ENCODE data around the gene MICAL1.
A peak's percentile ranks its signal among the peaks of the same experiment; 100 is the strongest.

The MICAL1 gene

GRCh38 chr6:109455437-109456110 is at the start of gene MICAL1:
Gene MICAL1 (minus strand): TSS chr6:109455772. CDS start chr6:109454196, 1,576 bp downstream.
- peak; percentile 61 to 71 for DNase-seq

GRCh38 chr6:109503327-109504224 is 48.0 kb upstream of the MICAL1 start:
- no peak for DNase-seq

- DNase-seq = no peak
Measured at GRCh38 chr6:109498936-109499335, 43.4 kb upstream of the MICAL1 start.

- no peak for DNase-seq
Measured at GRCh38 chr6:109498052-109498451, 42.5 kb upstream of the MICAL1 start.

GRCh38 chr6:109496036-109496772 is 40.6 kb upstream of the MICAL1 start:
- no peak for DNase-seq

- DNase-seq = no peak
Measured at GRCh38 chr6:109493865-109494264, 38.3 kb upstream of the MICAL1 start.

GRCh38 chr6:109491207-109491938 is 35.8 kb upstream of the MICAL1 start:
- no peak for DNase-seq

GRCh38 chr6:109490713-109491112 is 35.1 kb upstream of the MICAL1 start:
- no peak for DNase-seq

- no peak for DNase-seq
Measured at GRCh38 chr6:109488001-109488400, 32.4 kb upstream of the MICAL1 start.

GRCh38 chr6:109486068-109486467 is 30.5 kb upstream of the MICAL1 start:
- DNase-seq = no peak

GRCh38 chr6:109485266-109485935 is 29.8 kb upstream of the MICAL1 start:
- no peak for DNase-seq

GRCh38 chr6:109484122-109484521 is 28.6 kb upstream of the MICAL1 start:
- DNase-seq = no peak

- DNase-seq = no peak
Measured at GRCh38 chr6:109483735-109484057, 28.1 kb upstream of the MICAL1 start.

GRCh38 chr6:109482905-109483734 is 27.5 kb upstream of the MICAL1 start, which contains the start of gene ZBTB24:
Gene ZBTB24 (minus strand): TSS chr6:109483219. CDS start chr6:109482026, 1,193 bp downstream.
- DNase-seq = peak; percentile 93 to 96

- no peak for DNase-seq
Measured at GRCh38 chr6:109480993-109481480, 25.5 kb upstream of the MICAL1 start.

- no peak for DNase-seq
Measured at GRCh38 chr6:109478841-109479624, 23.5 kb upstream of the MICAL1 start.

GRCh38 chr6:109478222-109478805 is 22.7 kb upstream of the MICAL1 start:
- no peak for DNase-seq

GRCh38 chr6:109477725-109478124 is 22.2 kb upstream of the MICAL1 start:
- DNase-seq = no peak

GRCh38 chr6:109477184-109477583 is 21.6 kb upstream of the MICAL1 start:
- DNase-seq = no peak

GRCh38 chr6:109475625-109476024 is 20.1 kb upstream of the MICAL1 start:
- no peak for DNase-seq

All from activated CD4-positive, alpha-beta T cell treated with anti-CD3 and anti-CD28 coated beads, Interleukin-2, amount 50 U/mL, for 48 hours (primary cell).